NOMO-1 (cell line): ENCODE results near the gene HBD.
"Not testable (repeated sequence)": the region's sequence is repeated elsewhere in the genome, so short reads cannot be mapped to it uniquely, and the experiment has no call there.

Experiments used
- DNase-seq, 2 experiments: peaks; one replicate each; lab custom pipeline; 2025; ENCODE audit not compliant: unreplicated experiment in 2 of 2; lab: John Stamatoyannopoulos, UW

HBD gene

GRCh38 chr11:5234381-5234834 is at the start of gene HBD:
Gene HBD (minus strand): TSS chr11:5234483. CDS start chr11:5234433, 50 bp downstream.
- no peak for DNase-seq

GRCh38 chr11:5283882-5284281 is 49.6 kb upstream of the HBD start:
- DNase-seq, result no peak

GRCh38 chr11:5283086-5283485 is 48.8 kb upstream of the HBD start:
- no peak for DNase-seq

GRCh38 chr11:5282628-5283027 is 48.3 kb upstream of the HBD start:
- DNase-seq, result no peak

- no peak for DNase-seq
Observed at GRCh38 chr11:5281596-5281995, 47.3 kb upstream of the HBD start.

- DNase-seq, result peak; percentile 38 to 68
Observed at GRCh38 chr11:5280582-5281102, 46.4 kb upstream of the HBD start.

GRCh38 chr11:5279471-5280090 is 45.3 kb upstream of the HBD start:
- no peak for DNase-seq

GRCh38 chr11:5277807-5278382 is 43.6 kb upstream of the HBD start:
- no peak for DNase-seq

GRCh38 chr11:5276697-5277096 is 42.4 kb upstream of the HBD start:
- DNase-seq, result no peak

- DNase-seq, result no peak
Observed at GRCh38 chr11:5275369-5276110, 41.3 kb upstream of the HBD start.

GRCh38 chr11:5274395-5274794 is 40.1 kb upstream of the HBD start:
- DNase-seq, result no peak

GRCh38 chr11:5272395-5273017 is 38.2 kb upstream of the HBD start:
- DNase-seq, result no peak

- DNase-seq, result no peak
Observed at GRCh38 chr11:5269715-5270147, 35.4 kb upstream of the HBD start, which contains the start of gene HBE1. Gene HBE1 (minus strand): TSS chr11:5269945. CDS start chr11:5269890, 55 bp downstream.

GRCh38 chr11:5267033-5267563 is 32.8 kb upstream of the HBD start:
- no peak for DNase-seq

GRCh38 chr11:5266609-5267008 is 32.3 kb upstream of the HBD start:
- DNase-seq, result no peak

- DNase-seq, result no peak
Observed at GRCh38 chr11:5265832-5266231, 31.5 kb upstream of the HBD start.

GRCh38 chr11:5258543-5259262 is 24.4 kb upstream of the HBD start:
- no peak for DNase-seq

- no peak for DNase-seq
Observed at GRCh38 chr11:5257296-5257695, 23.0 kb upstream of the HBD start.

GRCh38 chr11:5254646-5255413 is 20.5 kb upstream of the HBD start, which contains the start of gene HBG2:
Gene HBG2 (minus strand): TSS chr11:5254781. CDS start chr11:5254728, 53 bp downstream.
- DNase-seq, result not testable (repeated sequence)
